DOHH2 (cell line): Measurements from ENCODE around the gene FRMD4B.

ENCODE experiments used
- H3F3A ChIP-seq: fragments of 200-600 bp; sonication (generic), shearing (Covaris generic); 2 replicates; pipeline ENCODE4 v1.6.0; 2016; ENCODE audit warnings: antibody characterized with exemption, mild to moderate bottlenecking; ENCODE audit not compliant: control insufficient read depth, insufficient read depth
- H3K27ac ChIP-seq: fragments of 200-600 bp; sonication (generic); 2 replicates; pipeline ENCODE4 v1.5.1; 2014; ENCODE audit warnings: low read depth, mild to moderate bottlenecking, low read length, moderate library complexity
- H3K27me3 ChIP-seq: fragments of 200-600 bp; sonication (generic); 2 replicates; pipeline ENCODE4 v1.6.1; 2014; ENCODE audit warnings: mild to moderate bottlenecking, low read length, mixed read lengths; ENCODE audit not compliant: control insufficient read depth
- H3K36me3 ChIP-seq: fragments of 200-600 bp; sonication (generic); 2 replicates; pipeline ENCODE4 v1.6.1; 2014; ENCODE audit warnings: mild to moderate bottlenecking, low read length, moderate library complexity, mixed read lengths; ENCODE audit not compliant: control insufficient read depth
- H3K4me1 ChIP-seq: fragments of 200-600 bp; sonication (generic); 2 replicates; pipeline ENCODE4 v1.6.1; 2014; ENCODE audit warnings: mild to moderate bottlenecking, low read length, mixed read lengths; ENCODE audit not compliant: control insufficient read depth
- H3K4me2 ChIP-seq: fragments of 200-600 bp; sonication (generic); 2 replicates; pipeline ENCODE4 v1.6.0; 2014; ENCODE audit warnings: mild to moderate bottlenecking, low read length, moderate library complexity
- H3K4me3 ChIP-seq: fragments of 200-600 bp; sonication (generic); 2 replicates; pipeline ENCODE4 v1.5.1; 2014; ENCODE audit warnings: mild to moderate bottlenecking, low read length, mixed read lengths
- H3K79me2 ChIP-seq: fragments of 200-600 bp; sonication (generic); 2 replicates; pipeline ENCODE4 v1.6.1; 2014; ENCODE audit warnings: mild to moderate bottlenecking, low read length, mixed read lengths; ENCODE audit not compliant: control insufficient read depth
- H3K9me2 ChIP-seq: fragments of 200-600 bp; sonication (generic); replicated peaks from 2 replicates; pipeline ENCODE4 v1.6.1; 2014; ENCODE audit warnings: mild to moderate bottlenecking, low read length, mixed read lengths; ENCODE audit not compliant: control insufficient read depth
- H3K9me3 ChIP-seq: fragments of 200-600 bp; sonication (generic); 2 replicates; pipeline ENCODE4 v1.6.1; 2014; ENCODE audit warnings: antibody characterized with exemption, low read length, mixed read lengths; ENCODE audit not compliant: control insufficient read depth, insufficient read depth
- H4K20me1 ChIP-seq: fragments of 200-600 bp; sonication (generic); 2 replicates; pipeline ENCODE4 v1.6.0; 2014; ENCODE audit warnings: low read depth, mild to moderate bottlenecking, antibody characterized with exemption, low read length, moderate library complexity; ENCODE audit not compliant: control insufficient read depth, insufficient read depth
- CTCF ChIP-seq: fragments of 200-600 bp; sonication (generic); IDR thresholded peaks from one replicate; pipeline ENCODE4 v1.5.1; 2014; ENCODE audit warnings: antibody characterized with exemption, mild to moderate bottlenecking, low read depth, low read length; ENCODE audit not compliant: poor library complexity, severe bottlenecking
- EZH2phosphoT487 ChIP-seq: fragments of 200-600 bp; sonication (generic); IDR thresholded peaks from 2 replicates; pipeline ENCODE4 v1.6.1; 2017; ENCODE audit warnings: borderline replicate concordance, mild to moderate bottlenecking, antibody characterized with exemption, low read length, moderate library complexity, mixed read lengths

The FRMD4B gene

GRCh38 chr3:69240651-69241568 is 145.0 kb downstream of the FRMD4B start:
- Histone ChIP-seq H4K20me1 (no peaks in the 10 kb centered on the region), H3K27ac (no peak overlapping the region), H3K4me3 (no peak overlapping the region), H3K36me3 (no peaks in the 10 kb centered on the region), H3K79me2 (no peaks in the 10 kb centered on the region), H3K9me3 (no peaks in the 10 kb centered on the region), H3K4me2 (no peak overlapping the region), H3K4me1 (no peaks in the 10 kb centered on the region), H3K27me3 (no peaks in the 10 kb centered on the region), H3F3A (no peaks in the 10 kb centered on the region), H3K9me2 (no peaks in the 10 kb centered on the region)
- TF ChIP-seq EZH2phosphoT487 (no peak), CTCF (no peak)

GRCh38 chr3:69239063-69239462 is 146.8 kb downstream of the FRMD4B start:
- TF ChIP-seq EZH2phosphoT487 (no peak), CTCF (no peak)
- Histone ChIP-seq H3K4me1 (no peaks in the 10 kb centered on the region), H3F3A (no peaks in the 10 kb centered on the region), H3K36me3 (no peaks in the 10 kb centered on the region), H3K9me3 (no peaks in the 10 kb centered on the region), H3K27me3 (no peaks in the 10 kb centered on the region), H3K27ac (no peak overlapping the region), H3K79me2 (no peaks in the 10 kb centered on the region), H3K9me2 (no peaks in the 10 kb centered on the region), H4K20me1 (no peaks in the 10 kb centered on the region), H3K4me2 (no peak overlapping the region), H3K4me3 (no peak overlapping the region)

GRCh38 chr3:69236812-69237707 is 148.8 kb downstream of the FRMD4B start:
- Histone ChIP-seq H3F3A (no peaks in the 10 kb centered on the region), H3K36me3 (no peaks in the 10 kb centered on the region), H3K27me3 (no peaks in the 10 kb centered on the region), H3K4me3 (no peak overlapping the region), H3K9me2 (no peaks in the 10 kb centered on the region), H3K4me1 (no peaks in the 10 kb centered on the region), H3K9me3 (no peaks in the 10 kb centered on the region), H3K4me2 (no peak overlapping the region), H3K79me2 (no peaks in the 10 kb centered on the region), H3K27ac (no peak overlapping the region), H4K20me1 (no peaks in the 10 kb centered on the region)
- TF ChIP-seq CTCF = no peak
- no peak for TF ChIP-seq EZH2phosphoT487
